HepG2 (cell line): ENCODE measurements around the gene CLDN4. TPM values are rescaled to one million over a fixed set of nuclear protein-coding genes. Genes with fewer than 3 reads are reported as not detected.

ENCODE experiments used
- ATAC-seq: fragments of 200-7000 bp; cut with Tn5 transposase; 3 replicates; pipeline ENCODE4 v1.9.1; 2020; ENCODE audit warnings: mild to moderate bottlenecking, moderate library complexity
- BruUV-seq: library from RNA; stranded (reverse); fragments of 400-500 nt; replicated peaks from 2 replicates; lab custom pipeline; 2021; lab: Mats Ljungman, UMichigan
- CTCF ChIA-PET: fragments of 300-600 bp; formaldehyde crosslinking; extraction: SDS; loops from one replicate; lab custom pipeline; 2021; ENCODE audit warnings: low total read pairs, inconsistent platforms, low intra/inter-chr PET ratio; lab: Yijun Ruan, JAX
- POLR2A ChIA-PET: fragments of 350-600 bp; sonication (Branson Sonifier 250); formaldehyde crosslinking; loops from one replicate; lab custom pipeline; 2020; ENCODE audit warnings: antibody characterized with exemption, inconsistent platforms; lab: Yijun Ruan, JAX
- DNase-seq: peaks from one replicate; pipeline ENCODE4 v3.0.0-alpha.2; 2015; ENCODE audit warnings: low spot score
- FAIRE-seq: peaks from 3 replicates; lab custom pipeline; 2011; peaks lifted over from hg19 to GRCh38; lab: Jason Lieb, UNC
- H2AFZ ChIP-seq: one replicate; pipeline ENCODE4 v1.6.1; 2011; ENCODE audit warnings: low read length, inconsistent platforms
- H3K27ac ChIP-seq: fragments of 300-600 bp; 3 replicates; pipeline ENCODE4 v1.8.0; 2011; ENCODE audit warnings: mixed run types, mild to moderate bottlenecking, mixed read lengths, low read length, inconsistent platforms; ENCODE audit not compliant: insufficient read depth; ENCODE audit errors: extremely low read length
- H3K27me3 ChIP-seq, 2 experiments: fragments of 200-600 bp in 1 of 2; 2 replicates in 1 of 2; 3 replicates in 1 of 2; pipeline versions ENCODE4 v1.6.0 to v1.8.0; 2011; ENCODE audit warnings: low read length in 2 of 2, mild to moderate bottlenecking in 2 of 2, moderate library complexity in 2 of 2, inconsistent platforms in 1 of 2; ENCODE audit not compliant: insufficient read depth in 2 of 2, control insufficient read depth in 1 of 2
- H3K36me3 ChIP-seq, 2 experiments: fragments of 200-600 bp in 1 of 2; replicated peaks in 1 of 2; 2 replicates in 1 of 2; 3 replicates in 1 of 2; pipeline versions ENCODE4 v1.5.1 to v1.8.0; 2011; ENCODE audit warnings: low read length in 2 of 2, inconsistent platforms in 1 of 2; ENCODE audit not compliant: insufficient read depth in 2 of 2, control insufficient read depth in 1 of 2
- H3K4me1 ChIP-seq: 2 replicates; pipeline ENCODE4 v1.5.1; 2012; ENCODE audit warnings: low read length, inconsistent platforms; ENCODE audit not compliant: insufficient read depth
- H3K4me2 ChIP-seq: 2 replicates; pipeline ENCODE4 v1.6.0; 2011; ENCODE audit warnings: low read depth, low read length, inconsistent platforms
- H3K4me3 ChIP-seq, 3 experiments: fragments of 200-600 bp in 1 of 3; sonication (generic), shearing (Covaris generic) in 1 of 3; replicated peaks in 1 of 3; 2 replicates each; pipeline ENCODE4 v1.5.1; 2011 to 2016; ENCODE audit warnings: low read length in 3 of 3, inconsistent platforms in 2 of 3, low read depth in 2 of 3, mild to moderate bottlenecking in 2 of 3, control low read depth in 1 of 3, mixed read lengths in 1 of 3; ENCODE audit not compliant: insufficient read depth in 1 of 3
- H3K79me2 ChIP-seq: one replicate; pipeline ENCODE4 v1.6.1; 2011; ENCODE audit warnings: low read length, inconsistent platforms; ENCODE audit not compliant: insufficient read depth
- H3K9ac ChIP-seq: 2 replicates; pipeline ENCODE4 v1.6.0; 2011; ENCODE audit warnings: mild to moderate bottlenecking, low read depth, low read length, inconsistent platforms; ENCODE audit not compliant: insufficient read depth
- H3K9me3 ChIP-seq: 2 replicates; pipeline ENCODE4 v1.5.1; 2012; ENCODE audit warnings: mild to moderate bottlenecking, low read length
- H4K20me1 ChIP-seq: 2 replicates; pipeline ENCODE4 v1.6.0; 2011; ENCODE audit warnings: inconsistent platforms, mild to moderate bottlenecking, low read length, moderate library complexity; ENCODE audit not compliant: insufficient read depth
- BCL6 ChIP-seq: IDR thresholded peaks from 2 replicates; pipeline ENCODE4 v1.6.1; 2016; ENCODE audit warnings: missing genetic modification reagents, missing compliant biosample characterization
- GTF3A ChIP-seq: sonication (generic); formaldehyde crosslinking; conservative IDR thresholded peaks from 2 replicates; pipeline ENCODE4 v1.4.0; 2020; ENCODE audit warnings: mild to moderate bottlenecking, missing genetic modification reagents
- MAFF ChIP-seq: IDR thresholded peaks from 2 replicates; pipeline ENCODE4 v1.6.1; 2011; ENCODE audit warnings: low read depth, low read length, improper control_type of control experiment
- MAFK ChIP-seq, 2 experiments: IDR thresholded peaks in 1 of 2; conservative IDR thresholded peaks in 1 of 2; 2 replicates each; pipeline ENCODE4 v1.6.1; 2011; ENCODE audit warnings: improper control_type of control experiment in 2 of 2, low read length in 2 of 2
- MEIS2 ChIP-seq: sonication (generic); formaldehyde crosslinking; IDR thresholded peaks from 2 replicates; pipeline ENCODE4 v1.9.0; 2021; ENCODE audit warnings: mild to moderate bottlenecking, missing genetic modification reagents
- ZNF142 ChIP-seq: sonication (generic); formaldehyde crosslinking; IDR thresholded peaks from 2 replicates; pipeline ENCODE4 v1.4.0; 2020; ENCODE audit warnings: missing genetic modification reagents
- ZNF546 ChIP-seq: sonication (generic); formaldehyde crosslinking; conservative IDR thresholded peaks from 2 replicates; pipeline ENCODE4 v1.8.1; 2023; ENCODE audit warnings: mild to moderate bottlenecking, missing genetic modification reagents
- ZNF607 ChIP-seq: sonication (generic); formaldehyde crosslinking; IDR thresholded peaks from 2 replicates; pipeline ENCODE4 v1.5.1; 2020; ENCODE audit warnings: missing genetic modification reagents, mild to moderate bottlenecking, borderline replicate concordance
- WGBS: methylation state at CpG from one replicate; pipeline ENCODE4 v1.1.6; 2017; ENCODE audit warnings: low lambda C conversion rate; 5-methylcytosine and 5-hydroxymethylcytosine counted together
- in situ Hi-C: cut with HindIII; loops from 2 replicates; pipeline ENCODE4 v1.10.0; 2017; ENCODE audit warnings: low pct_unique_long_range_greater_than_20kb; ENCODE audit not compliant: extremely low pct_ligation_motif_present
- intact Hi-C: fragments of 100-400 bp; cut with micrococcal nuclease; formaldehyde crosslinking; loops from one replicate; pipeline ENCODE4 v1.10.0; 2022; ENCODE audit not compliant: unreplicated experiment
- polyA plus RNA-seq, 8 experiments: library from polyadenylated mRNA; depleted of rRNA in 3 of 8; stranded (reverse) in 7 of 8; unstranded in 1 of 8; fragments of >200 nt; fragmentation: Illumina TruSeq in 4 of 8; extraction: Trizol in 4 of 8; gene quantifications; 2 replicates each; pipeline versions ENCODE4 v1.2.1 to v1.2.3, GENCODE V29; 2011 to 2016; ENCODE audit warnings: low read depth in 4 of 8, missing spikeins in 1 of 8, mixed read lengths in 1 of 8; ENCODE audit not compliant: insufficient read depth in 1 of 8
- total RNA-seq, 5 experiments: library from RNA; depleted of rRNA; stranded (reverse); fragments of >200 nt; fragmentation: Illumina TruSeq; extraction: Trizol; gene quantifications; 2 replicates each; pipeline ENCODE4 v1.2.3, GENCODE V29; 2016; ENCODE audit warnings: low read depth in 1 of 5

The CLDN4 gene
- total and polyA plus RNA-seq, 2 of the 13 experiments (the other 11 are each of a cell fraction or from before 2014, with no cell fraction given), result 28.2 to 35.7 TPM

DNA sequence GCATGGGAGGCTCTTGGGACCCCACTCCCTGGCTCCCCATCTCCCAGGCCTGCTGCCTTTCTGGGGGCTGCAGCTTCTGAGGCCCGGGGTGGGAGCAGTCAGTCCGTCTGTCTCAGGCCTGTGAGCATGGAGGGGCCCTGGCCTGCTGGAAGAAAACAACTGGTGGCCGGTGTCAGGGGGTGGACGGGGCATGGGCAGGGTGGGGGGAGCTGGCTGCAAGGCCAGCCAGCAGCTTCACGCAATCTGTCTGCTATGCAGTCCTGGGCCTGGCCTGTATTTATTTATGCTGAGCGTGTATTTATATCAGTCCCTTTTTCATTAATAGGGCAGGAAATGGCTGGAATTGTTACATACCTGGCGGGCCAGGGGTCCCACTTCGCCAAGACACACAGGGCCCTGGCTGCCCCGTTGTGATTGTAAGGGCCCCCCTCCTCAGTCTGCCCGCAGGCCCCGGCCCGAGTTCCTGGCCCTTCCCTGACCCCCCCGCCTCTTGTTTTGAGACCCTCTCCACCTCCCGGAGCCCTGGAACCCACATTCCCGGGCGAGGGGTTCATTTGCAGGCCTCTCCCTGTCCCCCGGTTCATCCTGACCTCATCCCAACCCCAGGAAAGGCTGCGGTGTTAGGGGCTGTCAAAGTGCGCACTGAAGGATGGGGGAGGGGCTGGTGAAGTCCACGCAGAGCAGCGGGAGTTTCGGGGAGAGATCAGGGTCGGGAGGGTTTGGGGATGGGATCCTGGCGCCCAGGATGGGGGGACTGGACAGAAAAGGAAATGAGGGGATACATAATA is 38.4 kb downstream of the CLDN4 start:
- WGBS, result 48% methylated on average over 15 of the region's 24 CpGs
- H3K4me1 ChIP-seq, result peaks cover 49% of the 10 kb centered on the region
- H3K27me3 ChIP-seq, result peaks cover 3% of the 10 kb centered on the region in 2 experiments; a peak in 2 of 5 replicates
- DNase-seq, result no peak
- H3K4me3 ChIP-seq, result no peak overlapping the region
- H3K9me3 ChIP-seq, result no peaks in the 10 kb centered on the region
- intact Hi-C loops, result no loop called here
- TF ChIP-seq MAFF (peak; percentile 46; the same call in 1 of the 2 replicates), MAFK (conservative IDR thresholded peaks at IDR 0.05 in 1 of 2, IDR thresholded peaks at IDR 0.05 in 1 of 2; ENCODE audit: low read length in 2 of 2) (peak; percentile 47 to 65), ZNF607 (no peak)
- no peak overlapping the region for H2AFZ ChIP-seq
- H3K9ac ChIP-seq, result no peak overlapping the region
- ATAC-seq, result no peak
- in situ Hi-C loops, result no loop called here
- ChIA-PET CTCF (no interaction called here), POLR2A (interaction anchor here (1.2 to 2.5 kb wide), 7 partner anchors 11 to 304 kb away, joined by 3 to 25 read pairs (median 5); partner anchors contain the start of gene METTL27)
- no peaks in the 10 kb centered on the region for H4K20me1 ChIP-seq
- BruUV-seq, result no TSS peak
- no peak overlapping the region; the same call in 1 of the 2 replicates for H3K4me2 ChIP-seq
- no peaks in the 10 kb centered on the region for H3K79me2 ChIP-seq
- FAIRE-seq, result no peak
- H3K27ac ChIP-seq, result no peak overlapping the region
- H3K36me3 ChIP-seq, result no peaks in the 10 kb centered on the region

DNA sequence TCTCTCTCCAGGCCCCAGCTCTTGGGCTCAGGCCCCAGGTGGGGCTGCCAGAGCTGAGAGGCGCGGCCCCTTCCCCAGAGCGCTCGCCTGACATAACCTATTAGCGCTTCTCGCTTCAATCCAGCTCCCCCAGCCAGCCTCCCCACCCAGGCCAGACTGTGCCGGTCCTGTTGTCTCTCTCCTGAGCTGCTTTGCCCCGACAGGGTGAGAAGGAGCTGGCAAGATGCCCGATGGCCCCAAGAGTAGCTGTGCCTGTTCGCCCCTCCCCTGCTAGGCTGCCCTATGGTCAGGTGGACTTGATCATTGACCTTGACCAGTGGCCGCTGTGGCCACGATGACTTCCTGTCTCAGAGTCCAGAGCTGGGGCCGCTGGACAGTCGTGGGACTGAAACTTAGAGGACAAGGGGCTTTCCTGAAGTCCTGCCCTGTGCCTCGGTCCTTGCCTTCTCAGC is 39.3 kb downstream of the CLDN4 start:
- H3K27ac ChIP-seq, result no peak overlapping the region
- intact Hi-C loops, result no loop called here
- H3K4me1 ChIP-seq, result peaks cover 49% of the 10 kb centered on the region
- in situ Hi-C loops, result loop anchor here (5.0 kb wide), 1 partner anchor 152 kb away; no protein-coding TSS in a partner anchor
- FAIRE-seq (peak; percentile 49), ATAC-seq (peak; percentile 55), DNase-seq (peak; percentile 59)
- peak overlapping the region in 2 of 3 experiments; percentile 10 to 36; a peak in 4 of 6 replicates for H3K4me3 ChIP-seq
- 27% methylated on average over 9 of the region's 15 CpGs for WGBS
- no TSS peak for BruUV-seq
- no peaks in the 10 kb centered on the region for H4K20me1 ChIP-seq
- H3K79me2 ChIP-seq, result no peaks in the 10 kb centered on the region
- H3K4me2 ChIP-seq, result peak overlapping the region; percentile 68
- H3K9ac ChIP-seq, result no peak overlapping the region
- CTCF ChIA-PET, result no interaction called here
- H3K27me3 ChIP-seq, result peaks cover 3% of the 10 kb centered on the region in 2 experiments; a peak in 2 of 5 replicates
- POLR2A ChIA-PET, result interaction anchor here (0.8 to 2.5 kb wide), 8 partner anchors 10 to 303 kb away, joined by 3 to 25 read pairs (median 4); partner anchors contain the start of gene METTL27
- no peaks in the 10 kb centered on the region for H3K9me3 ChIP-seq
- no peaks in the 10 kb centered on the region for H3K36me3 ChIP-seq
- no peak overlapping the region for H2AFZ ChIP-seq
- TF ChIP-seq ZNF546 (CRISPR knock-in tag) (no peak), BCL6 (peak; percentile 87), MEIS2 (CRISPR knock-in tag) (peak; percentile 22; the same call in 1 of the 2 replicates), ZNF142 (no peak), GTF3A (CRISPR knock-in tag) (no peak)
